Measurements from ENCODE around the gene GNL3.

GRCh38 chr3:52645549-52645948 lies 40.3 kb upstream of the GNL3 start:
- TF ChIP-seq ZFP3 (CRISPR knock-in tag; IDR thresholded peaks at IDR 0.05) (no peak), CSRNP3 (CRISPR knock-in tag; IDR thresholded peaks at IDR 0.05) (no peak), OSR1 (CRISPR knock-in tag; IDR thresholded peaks at IDR 0.05) (no peak), ESRRG (CRISPR knock-in tag; IDR thresholded peaks at IDR 0.05) (no peak), PPARA (CRISPR knock-in tag; IDR thresholded peaks at IDR 0.05; ENCODE audit: borderline replicate concordance) (no peak), ARNTL (CRISPR knock-in tag; IDR thresholded peaks at IDR 0.05; ENCODE audit: borderline replicate concordance, low read depth) (no peak), GLIS3 (CRISPR knock-in tag; IDR thresholded peaks at IDR 0.05) (no peak), PATZ1 (CRISPR knock-in tag; IDR thresholded peaks at IDR 0.05; ENCODE audit: borderline replicate concordance) (no peak), ZNF565 (CRISPR knock-in tag; conservative IDR thresholded peaks at IDR 0.05; ENCODE audit: low read depth) (no peak), ZFP30 (CRISPR knock-in tag; IDR thresholded peaks at IDR 0.05) (no peak), CREB5 (CRISPR knock-in tag; IDR thresholded peaks at IDR 0.05; ENCODE audit: low read depth) (no peak), ZNF70 (CRISPR knock-in tag; IDR thresholded peaks at IDR 0.05) (no peak), CSDC2 (CRISPR knock-in tag; IDR thresholded peaks at IDR 0.05) (no peak), ZC3H10 (CRISPR knock-in tag; IDR thresholded peaks at IDR 0.05) (no peak)

All from SK-N-SH treated with all-trans-retinoic acid at 6 μM for 48 hours (cell line).